A673 (cell line): ENCODE results near the gene GZMH. TPM values are rescaled to one million over a fixed set of nuclear protein-coding genes. Genes with fewer than 3 reads are reported as not detected.

Experiments
- BruUV-seq: library from RNA; stranded (reverse); fragments of 400-500 nt; replicated peaks from 2 replicates; lab custom pipeline; 2021; lab: Mats Ljungman, UMichigan
- CTCF ChIA-PET: fragments of 300-600 bp; sonication (Branson Sonifier 250); formaldehyde crosslinking; loops from one replicate; lab custom pipeline; 2022; ENCODE audit warnings: antibody characterized with exemption; lab: Charles Lee
- POLR2A ChIA-PET: fragments of 300-600 bp; sonication (Branson Sonifier 250); formaldehyde crosslinking; loops from one replicate; lab custom pipeline; 2022; ENCODE audit warnings: antibody characterized with exemption; ENCODE audit not compliant: low non-redundant PET; lab: Charles Lee
- DNase-seq: peaks from one replicate; pipeline ENCODE4 v3.0.0-alpha.2; 2015; ENCODE audit warnings: low spot score
- H3K27ac ChIP-seq: fragments of 200-600 bp; sonication (generic); 2 replicates; pipeline ENCODE4 v1.5.1; 2016; ENCODE audit warnings: mixed run types, low read depth, mild to moderate bottlenecking, mixed read lengths, antibody characterized with exemption, low read length; ENCODE audit not compliant: poor library complexity, severe bottlenecking
- H3K27me3 ChIP-seq: fragments of 200-600 bp; sonication (generic); replicated peaks from 2 replicates; pipeline ENCODE4 v1.6.1; 2017; ENCODE audit warnings: mixed run types, low read depth, mild to moderate bottlenecking, mixed read lengths, antibody characterized with exemption, low read length; ENCODE audit not compliant: insufficient read depth, poor library complexity
- H3K36me3 ChIP-seq: fragments of 200-600 bp; sonication (generic); 2 replicates; pipeline ENCODE4 v1.6.1; 2016; ENCODE audit warnings: mixed run types, mild to moderate bottlenecking, mixed read lengths, antibody characterized with exemption, low read length; ENCODE audit not compliant: insufficient read depth, poor library complexity, severe bottlenecking
- H3K4me1 ChIP-seq: fragments of 200-600 bp; sonication (generic); 2 replicates; pipeline ENCODE4 v1.6.1; 2017; ENCODE audit warnings: mixed run types, mild to moderate bottlenecking, mixed read lengths, antibody characterized with exemption, low read length; ENCODE audit not compliant: insufficient read depth, poor library complexity, severe bottlenecking
- H3K4me3 ChIP-seq: fragments of 200-600 bp; sonication (generic); 2 replicates; pipeline ENCODE4 v1.5.1; 2016; ENCODE audit warnings: low read depth, mixed run types, mild to moderate bottlenecking, mixed read lengths, low read length; ENCODE audit not compliant: poor library complexity, severe bottlenecking
- H3K9me3 ChIP-seq: fragments of 200-600 bp; sonication (generic); 2 replicates; pipeline ENCODE4 v1.6.1; 2016; ENCODE audit warnings: mixed run types, low read depth, mild to moderate bottlenecking, mixed read lengths, antibody characterized with exemption, low read length; ENCODE audit not compliant: poor library complexity, severe bottlenecking
- EZH2 ChIP-seq: fragments of 200-600 bp; sonication (generic); IDR thresholded peaks from 2 replicates; pipeline ENCODE4 v1.6.1; 2017; ENCODE audit warnings: borderline replicate concordance, low read depth, mild to moderate bottlenecking, mixed read lengths, antibody characterized with exemption, low read length; ENCODE audit not compliant: poor library complexity, severe bottlenecking
- intact Hi-C: fragments of 100-400 bp; cut with micrococcal nuclease; formaldehyde crosslinking; loops from one replicate; pipeline ENCODE4 v1.10.0; 2022; ENCODE audit not compliant: unreplicated experiment
- total RNA-seq: library from RNA; stranded (reverse); gene quantifications from 2 replicates; pipeline ENCODE4 v1.2.3, GENCODE V29; 2021
- TF ChIP-seq, protein P1 (sequence below): fragments of 300-800, 200-600 bp; sonication (generic); conservative IDR thresholded peaks from 2 replicates; pipeline ENCODE4 v1.5.1; 2017; ENCODE audit warnings: low read depth, mild to moderate bottlenecking, antibody characterized with exemption, low read length, moderate library complexity, mixed read lengths

Gene GZMH
- total RNA-seq, 1 experiment from 2014 or later = not detected

- TF ChIP-seq, protein P1, sequence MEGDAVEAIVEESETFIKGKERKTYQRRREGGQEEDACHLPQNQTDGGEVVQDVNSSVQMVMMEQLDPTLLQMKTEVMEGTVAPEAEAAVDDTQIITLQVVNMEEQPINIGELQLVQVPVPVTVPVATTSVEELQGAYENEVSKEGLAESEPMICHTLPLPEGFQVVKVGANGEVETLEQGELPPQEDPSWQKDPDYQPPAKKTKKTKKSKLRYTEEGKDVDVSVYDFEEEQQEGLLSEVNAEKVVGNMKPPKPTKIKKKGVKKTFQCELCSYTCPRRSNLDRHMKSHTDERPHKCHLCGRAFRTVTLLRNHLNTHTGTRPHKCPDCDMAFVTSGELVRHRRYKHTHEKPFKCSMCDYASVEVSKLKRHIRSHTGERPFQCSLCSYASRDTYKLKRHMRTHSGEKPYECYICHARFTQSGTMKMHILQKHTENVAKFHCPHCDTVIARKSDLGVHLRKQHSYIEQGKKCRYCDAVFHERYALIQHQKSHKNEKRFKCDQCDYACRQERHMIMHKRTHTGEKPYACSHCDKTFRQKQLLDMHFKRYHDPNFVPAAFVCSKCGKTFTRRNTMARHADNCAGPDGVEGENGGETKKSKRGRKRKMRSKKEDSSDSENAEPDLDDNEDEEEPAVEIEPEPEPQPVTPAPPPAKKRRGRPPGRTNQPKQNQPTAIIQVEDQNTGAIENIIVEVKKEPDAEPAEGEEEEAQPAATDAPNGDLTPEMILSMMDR = no peak
- TF ChIP-seq EZH2 = no peak
- Histone ChIP-seq H3K4me3 (no peak overlapping the region), H3K27ac (no peak overlapping the region), H3K4me1 (no peaks in the 10 kb centered on the region), H3K27me3 (no peaks in the 10 kb centered on the region), H3K9me3 (no peaks in the 10 kb centered on the region), H3K36me3 (no peaks in the 10 kb centered on the region)
- CTCF ChIA-PET = interaction anchor here (0.6 kb wide), 1 partner anchor 620 kb away, joined by 3 read pairs; no protein-coding TSS in a partner anchor
- DNase-seq = no peak
- no TSS peak for BruUV-seq
- POLR2A ChIA-PET = no interaction called here
- intact Hi-C loops = no loop called here
These were observed 52.7 kb downstream of the GZMH start for GRCh38 chr14:24556756-24557155.

Other genes starting within 250 kb of the GZMH start
- gene NFATC4, start 241.5 kb downstream of the GZMH start, total RNA-seq = 38.1 and 69.0 TPM in 2 replicates
- gene NYNRIN, start 210.7 kb downstream of the GZMH start, total RNA-seq = 8.6 and 17.3 TPM in 2 replicates
- gene CBLN3, start 180.0 kb downstream of the GZMH start, total RNA-seq = 0.80 and 1.4 TPM in 2 replicates
- 32.7 and 40.3 TPM in 2 replicates for gene KHNYN, start 179.7 kb downstream of the GZMH start, total RNA-seq
- gene SDR39U1, start 166.9 kb downstream of the GZMH start, total RNA-seq = 49.1 and 52.1 TPM in 2 replicates
- gene CMA1, start 101.4 kb downstream of the GZMH start, total RNA-seq = not detected in 2 replicates
- not detected in 2 replicates for gene CTSG, start 33.4 kb downstream of the GZMH start, total RNA-seq
- gene GZMB, start 24.5 kb upstream of the GZMH start, total RNA-seq = not detected in 2 replicates